ENCODE measurements around the gene RAD54L. TPM values are rescaled to one million over a fixed set of nuclear protein-coding genes. Genes with fewer than 3 reads are reported as not detected.
A peak's percentile ranks its signal among the peaks of the same experiment; 100 is the strongest.

Gene RAD54L
- total and polyA plus RNA-seq, 10 of the 15 experiments (the other 5 are each of a cell fraction or from before 2014, with no cell fraction given), result 12.9 to 54.2 (median 23.6) TPM

DNA sequence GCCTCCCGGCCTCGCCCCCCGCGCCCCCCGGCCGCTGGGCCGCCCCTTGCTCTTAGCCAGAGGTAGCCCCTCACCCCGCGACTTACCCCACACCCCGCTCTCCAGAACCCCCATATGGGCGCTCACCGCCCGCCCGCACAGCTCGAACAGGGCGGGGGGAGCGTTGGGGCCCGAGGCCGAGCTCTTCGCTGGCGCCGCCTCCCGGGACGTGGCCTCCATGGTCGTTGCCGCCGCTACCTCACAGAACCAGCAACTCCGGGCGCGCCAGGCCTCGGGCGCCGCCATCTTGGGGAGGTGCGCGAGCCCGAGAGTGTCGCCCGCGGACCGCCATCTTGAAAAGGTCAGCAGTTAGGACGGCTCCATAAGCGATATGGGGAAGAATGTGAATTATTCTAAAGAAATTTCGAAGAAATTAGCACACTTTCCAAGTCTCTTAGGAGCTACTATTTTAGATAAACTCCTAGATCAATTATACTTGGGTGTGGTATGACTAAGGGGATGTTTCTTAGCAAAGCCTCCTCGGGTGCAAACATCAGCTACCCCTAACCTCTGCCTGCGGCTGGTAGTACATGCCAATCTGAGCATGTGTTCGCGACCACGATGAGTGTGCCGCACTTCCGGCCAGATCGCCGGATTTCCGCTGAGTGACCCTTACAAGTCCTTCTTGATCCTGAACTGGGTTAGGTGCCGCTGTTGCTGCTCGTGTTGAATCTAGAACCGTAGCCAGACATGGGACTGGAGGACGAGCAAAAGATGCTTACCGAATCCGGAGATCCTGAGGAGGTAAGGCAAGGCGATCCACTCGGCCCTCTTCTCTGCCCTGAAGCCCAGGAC, 55.7 kb downstream of the RAD54L start, which contains the start of the genes LRRC41 and UQCRH (continued):
- TF ChIP-seq BCL3 (IDR thresholded peaks at IDR 0.05; ENCODE audit: borderline replicate concordance, insufficient read depth, low read depth, low read length, poor library complexity, severe bottlenecking) (no peak), CEBPB (IDR thresholded peaks at IDR 0.05; ENCODE audit: borderline replicate concordance in 1 of 2, low read depth in 2 of 2, low read length in 2 of 2) (no peak), POLR2AphosphoS2 (IDR thresholded peaks at IDR 0.05; ENCODE audit: low read depth, low read length) (peak; percentile 52; the same call in 1 of the 2 replicates), RELA (IDR thresholded peaks at IDR 0.05; ENCODE audit: borderline replicate concordance, partially characterized antibody) (peak; percentile 93), LARP7 (IDR thresholded peaks at IDR 0.05) (no peak), NFXL1 (IDR thresholded peaks at IDR 0.05; ENCODE audit: borderline replicate concordance) (no peak), SUPT20H (IDR thresholded peaks at IDR 0.05; ENCODE audit: borderline replicate concordance, control insufficient read depth, low read depth, low read length) (no peak), PAX5 (IDR thresholded peaks at IDR 0.05; ENCODE audit: borderline replicate concordance, low read depth, low read length) (peak; percentile 79; the same call in 1 of the 2 replicates), MYB (IDR thresholded peaks at IDR 0.05; ENCODE audit: borderline replicate concordance, low read depth, low read length) (0 out of 2 replicates have a peak, but pooled peaks have one; percentile 12), NR2C2 (IDR thresholded peaks at IDR 0.05; ENCODE audit: borderline replicate concordance, control insufficient read depth, insufficient read length, low read depth) (no peak), NR2F1 (conservative IDR thresholded peaks at IDR 0.05) (peak; percentile 70; the same call in 1 of the 2 replicates), HSF1 (IDR thresholded peaks at IDR 0.05; ENCODE audit: low read depth, low read length) (0 out of 2 replicates have a peak, but pooled peaks have one; percentile 35), TBL1XR1 (IDR thresholded peaks at IDR 0.05; ENCODE audit: low read depth, low read length) (no peak; the same call in 1 of the 2 replicates), CHD2 (IDR thresholded peaks at IDR 0.05; ENCODE audit: borderline replicate concordance, low read depth, low read length) (no peak), DPF2 (IDR thresholded peaks at IDR 0.05) (no peak), PML (IDR thresholded peaks at IDR 0.05; ENCODE audit: low read length) (peak; percentile 85), NKRF (conservative IDR thresholded peaks at IDR 0.05) (no peak; the same call in 1 of the 2 replicates), TCF3 (IDR thresholded peaks at IDR 0.05; ENCODE audit: borderline replicate concordance, insufficient read depth, low read depth, low read length) (0 out of 2 replicates have a peak, but pooled peaks have one; percentile 27), KLF5 (IDR thresholded peaks at IDR 0.05; ENCODE audit: partially characterized antibody) (peak; percentile 99), POLR2AphosphoS5 (IDR thresholded peaks at IDR 0.05; ENCODE audit: low read length) (peak; percentile 89), CREM (IDR thresholded peaks at IDR 0.05; ENCODE audit: low read depth) (peak; percentile 49; the same call in 1 of the 2 replicates)
- TF ChIP-seq, protein P1, sequence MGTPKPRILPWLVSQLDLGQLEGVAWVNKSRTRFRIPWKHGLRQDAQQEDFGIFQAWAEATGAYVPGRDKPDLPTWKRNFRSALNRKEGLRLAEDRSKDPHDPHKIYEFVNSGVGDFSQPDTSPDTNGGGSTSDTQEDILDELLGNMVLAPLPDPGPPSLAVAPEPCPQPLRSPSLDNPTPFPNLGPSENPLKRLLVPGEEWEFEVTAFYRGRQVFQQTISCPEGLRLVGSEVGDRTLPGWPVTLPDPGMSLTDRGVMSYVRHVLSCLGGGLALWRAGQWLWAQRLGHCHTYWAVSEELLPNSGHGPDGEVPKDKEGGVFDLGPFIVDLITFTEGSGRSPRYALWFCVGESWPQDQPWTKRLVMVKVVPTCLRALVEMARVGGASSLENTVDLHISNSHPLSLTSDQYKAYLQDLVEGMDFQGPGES (IDR thresholded peaks at IDR 0.05), result peak; percentile 54; the same call in 1 of the 2 replicates

All from GM12878 (cell line).